ENCODE data around the gene KIRREL3.

DNA sequence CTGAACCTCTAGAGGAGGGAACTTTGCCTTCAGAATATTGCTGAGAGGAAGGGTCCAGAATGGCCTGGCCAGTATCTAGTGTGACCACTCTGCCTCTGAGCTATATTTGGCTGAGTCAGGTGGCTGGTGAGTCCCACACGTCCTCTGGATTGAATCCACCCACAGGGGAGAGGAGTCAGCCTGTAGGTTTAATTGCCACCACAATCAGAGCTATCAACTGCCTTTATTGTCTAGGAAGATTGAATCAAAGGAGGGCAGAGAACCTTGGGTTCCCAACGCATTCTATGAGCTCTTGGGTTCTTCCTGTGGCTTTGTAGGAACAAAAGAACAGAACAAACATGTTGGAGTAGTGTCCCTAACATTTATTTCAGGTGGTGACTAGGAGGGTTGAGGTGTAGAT, 577.4 kb downstream of the KIRREL3 start:
- TF ChIP-seq NR1H2 (CRISPR knock-in tag; IDR thresholded peaks at IDR 0.05), result no peak
- no peak for TF ChIP-seq DEAF1 (CRISPR knock-in tag; IDR thresholded peaks at IDR 0.05)
- TF ChIP-seq, protein P1, sequence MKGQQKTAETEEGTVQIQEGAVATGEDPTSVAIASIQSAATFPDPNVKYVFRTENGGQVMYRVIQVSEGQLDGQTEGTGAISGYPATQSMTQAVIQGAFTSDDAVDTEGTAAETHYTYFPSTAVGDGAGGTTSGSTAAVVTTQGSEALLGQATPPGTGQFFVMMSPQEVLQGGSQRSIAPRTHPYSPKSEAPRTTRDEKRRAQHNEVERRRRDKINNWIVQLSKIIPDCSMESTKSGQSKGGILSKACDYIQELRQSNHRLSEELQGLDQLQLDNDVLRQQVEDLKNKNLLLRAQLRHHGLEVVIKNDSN (CRISPR knock-in tag; IDR thresholded peaks at IDR 0.05), result no peak
- TF ChIP-seq TBP (optimal IDR thresholded peaks at IDR 0.05; ENCODE audit: low read depth, low read length), result no peak
- TF ChIP-seq, protein P2, sequence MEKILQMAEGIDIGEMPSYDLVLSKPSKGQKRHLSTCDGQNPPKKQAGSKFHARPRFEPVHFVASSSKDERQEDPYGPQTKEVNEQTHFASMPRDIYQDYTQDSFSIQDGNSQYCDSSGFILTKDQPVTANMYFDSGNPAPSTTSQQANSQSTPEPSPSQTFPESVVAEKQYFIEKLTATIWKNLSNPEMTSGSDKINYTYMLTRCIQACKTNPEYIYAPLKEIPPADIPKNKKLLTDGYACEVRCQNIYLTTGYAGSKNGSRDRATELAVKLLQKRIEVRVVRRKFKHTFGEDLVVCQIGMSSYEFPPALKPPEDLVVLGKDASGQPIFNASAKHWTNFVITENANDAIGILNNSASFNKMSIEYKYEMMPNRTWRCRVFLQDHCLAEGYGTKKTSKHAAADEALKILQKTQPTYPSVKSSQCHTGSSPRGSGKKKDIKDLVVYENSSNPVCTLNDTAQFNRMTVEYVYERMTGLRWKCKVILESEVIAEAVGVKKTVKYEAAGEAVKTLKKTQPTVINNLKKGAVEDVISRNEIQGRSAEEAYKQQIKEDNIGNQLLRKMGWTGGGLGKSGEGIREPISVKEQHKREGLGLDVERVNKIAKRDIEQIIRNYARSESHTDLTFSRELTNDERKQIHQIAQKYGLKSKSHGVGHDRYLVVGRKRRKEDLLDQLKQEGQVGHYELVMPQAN (IDR thresholded peaks at IDR 0.05; ENCODE audit: borderline replicate concordance), result no peak
- TF ChIP-seq ZNF282 (CRISPR knock-in tag; IDR thresholded peaks at IDR 0.05), result no peak
- TF ChIP-seq, protein P3, sequence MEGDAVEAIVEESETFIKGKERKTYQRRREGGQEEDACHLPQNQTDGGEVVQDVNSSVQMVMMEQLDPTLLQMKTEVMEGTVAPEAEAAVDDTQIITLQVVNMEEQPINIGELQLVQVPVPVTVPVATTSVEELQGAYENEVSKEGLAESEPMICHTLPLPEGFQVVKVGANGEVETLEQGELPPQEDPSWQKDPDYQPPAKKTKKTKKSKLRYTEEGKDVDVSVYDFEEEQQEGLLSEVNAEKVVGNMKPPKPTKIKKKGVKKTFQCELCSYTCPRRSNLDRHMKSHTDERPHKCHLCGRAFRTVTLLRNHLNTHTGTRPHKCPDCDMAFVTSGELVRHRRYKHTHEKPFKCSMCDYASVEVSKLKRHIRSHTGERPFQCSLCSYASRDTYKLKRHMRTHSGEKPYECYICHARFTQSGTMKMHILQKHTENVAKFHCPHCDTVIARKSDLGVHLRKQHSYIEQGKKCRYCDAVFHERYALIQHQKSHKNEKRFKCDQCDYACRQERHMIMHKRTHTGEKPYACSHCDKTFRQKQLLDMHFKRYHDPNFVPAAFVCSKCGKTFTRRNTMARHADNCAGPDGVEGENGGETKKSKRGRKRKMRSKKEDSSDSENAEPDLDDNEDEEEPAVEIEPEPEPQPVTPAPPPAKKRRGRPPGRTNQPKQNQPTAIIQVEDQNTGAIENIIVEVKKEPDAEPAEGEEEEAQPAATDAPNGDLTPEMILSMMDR (IDR thresholded peaks at IDR 0.05 in 2 of 3, conservative IDR thresholded peaks at IDR 0.05 in 1 of 3; ENCODE audit: insufficient read depth in 2 of 3, low read depth in 1 of 3, low read length in 3 of 3), result no peak
- no peak for TF ChIP-seq MITF (IDR thresholded peaks at IDR 0.05)
- TF ChIP-seq RAD21 (CRISPR knock-in tag; conservative IDR thresholded peaks at IDR 0.05 in 1 of 2, IDR thresholded peaks at IDR 0.05 in 1 of 2), result no peak
- no peak for TF ChIP-seq CREM (IDR thresholded peaks at IDR 0.05; ENCODE audit: low read depth)
- no peak for TF ChIP-seq SIN3A (IDR thresholded peaks at IDR 0.05; ENCODE audit: borderline replicate concordance in 2 of 2, control insufficient read depth in 1 of 2, low read depth in 2 of 2, low read length in 2 of 2)
- no peak for TF ChIP-seq YY1 (IDR thresholded peaks at IDR 0.05; ENCODE audit: borderline replicate concordance in 1 of 3, control insufficient read depth in 1 of 3, extremely low read depth in 1 of 3, insufficient read depth in 3 of 3, insufficient read length in 1 of 3, insufficient replicate concordance in 2 of 3, low read depth in 1 of 3, low read length in 2 of 3)
- TF ChIP-seq MAFK (IDR thresholded peaks at IDR 0.05; ENCODE audit: low read length), result no peak

Data from K562 (cell line).